HepG2 (cell line): ENCODE results near the gene CPT1A. TPM values are rescaled to one million over a fixed set of nuclear protein-coding genes. Genes with fewer than 3 reads are reported as not detected.

Experiments
- ATAC-seq: fragments of 200-7000 bp; cut with Tn5 transposase; 3 replicates; pipeline ENCODE4 v1.9.1; 2020; ENCODE audit warnings: mild to moderate bottlenecking, moderate library complexity
- BruUV-seq: library from RNA; stranded (reverse); fragments of 400-500 nt; replicated peaks from 2 replicates; lab custom pipeline; 2021; lab: Mats Ljungman, UMichigan
- CTCF ChIA-PET: fragments of 300-600 bp; formaldehyde crosslinking; extraction: SDS; loops from one replicate; lab custom pipeline; 2021; ENCODE audit warnings: low total read pairs, inconsistent platforms, low intra/inter-chr PET ratio; lab: Yijun Ruan, JAX
- POLR2A ChIA-PET: fragments of 350-600 bp; sonication (Branson Sonifier 250); formaldehyde crosslinking; loops from one replicate; lab custom pipeline; 2020; ENCODE audit warnings: antibody characterized with exemption, inconsistent platforms; lab: Yijun Ruan, JAX
- DNase-seq: peaks from one replicate; pipeline ENCODE4 v3.0.0-alpha.2; 2015; ENCODE audit warnings: low spot score
- FAIRE-seq: peaks from 3 replicates; lab custom pipeline; 2011; peaks lifted over from hg19 to GRCh38; lab: Jason Lieb, UNC
- H2AFZ ChIP-seq: one replicate; pipeline ENCODE4 v1.6.1; 2011; ENCODE audit warnings: low read length, inconsistent platforms
- H3K27ac ChIP-seq: fragments of 300-600 bp; 3 replicates; pipeline ENCODE4 v1.8.0; 2011; ENCODE audit warnings: mixed run types, mild to moderate bottlenecking, mixed read lengths, low read length, inconsistent platforms; ENCODE audit not compliant: insufficient read depth; ENCODE audit errors: extremely low read length
- H3K27me3 ChIP-seq, 2 experiments: fragments of 200-600 bp in 1 of 2; 2 replicates in 1 of 2; 3 replicates in 1 of 2; pipeline versions ENCODE4 v1.6.0 to v1.8.0; 2011; ENCODE audit warnings: low read length in 2 of 2, mild to moderate bottlenecking in 2 of 2, moderate library complexity in 2 of 2, inconsistent platforms in 1 of 2; ENCODE audit not compliant: insufficient read depth in 2 of 2, control insufficient read depth in 1 of 2
- H3K36me3 ChIP-seq, 2 experiments: fragments of 200-600 bp in 1 of 2; replicated peaks in 1 of 2; 2 replicates in 1 of 2; 3 replicates in 1 of 2; pipeline versions ENCODE4 v1.5.1 to v1.8.0; 2011; ENCODE audit warnings: low read length in 2 of 2, inconsistent platforms in 1 of 2; ENCODE audit not compliant: insufficient read depth in 2 of 2, control insufficient read depth in 1 of 2
- H3K4me1 ChIP-seq: 2 replicates; pipeline ENCODE4 v1.5.1; 2012; ENCODE audit warnings: low read length, inconsistent platforms; ENCODE audit not compliant: insufficient read depth
- H3K4me2 ChIP-seq: 2 replicates; pipeline ENCODE4 v1.6.0; 2011; ENCODE audit warnings: low read depth, low read length, inconsistent platforms
- H3K4me3 ChIP-seq, 3 experiments: fragments of 200-600 bp in 1 of 3; sonication (generic), shearing (Covaris generic) in 1 of 3; replicated peaks in 1 of 3; 2 replicates each; pipeline ENCODE4 v1.5.1; 2011 to 2016; ENCODE audit warnings: low read length in 3 of 3, inconsistent platforms in 2 of 3, low read depth in 2 of 3, mild to moderate bottlenecking in 2 of 3, control low read depth in 1 of 3, mixed read lengths in 1 of 3; ENCODE audit not compliant: insufficient read depth in 1 of 3
- H3K79me2 ChIP-seq: one replicate; pipeline ENCODE4 v1.6.1; 2011; ENCODE audit warnings: low read length, inconsistent platforms; ENCODE audit not compliant: insufficient read depth
- H3K9ac ChIP-seq: 2 replicates; pipeline ENCODE4 v1.6.0; 2011; ENCODE audit warnings: mild to moderate bottlenecking, low read depth, low read length, inconsistent platforms; ENCODE audit not compliant: insufficient read depth
- H3K9me3 ChIP-seq: 2 replicates; pipeline ENCODE4 v1.5.1; 2012; ENCODE audit warnings: mild to moderate bottlenecking, low read length
- H4K20me1 ChIP-seq: 2 replicates; pipeline ENCODE4 v1.6.0; 2011; ENCODE audit warnings: inconsistent platforms, mild to moderate bottlenecking, low read length, moderate library complexity; ENCODE audit not compliant: insufficient read depth
- ARID3A ChIP-seq: IDR thresholded peaks from 2 replicates; pipeline ENCODE4 v1.6.1; 2012; ENCODE audit warnings: low read depth, low read length, improper control_type of control experiment
- ATF7-NPFF ChIP-seq: sonication (generic); formaldehyde crosslinking; IDR thresholded peaks from 2 replicates; pipeline ENCODE4 v1.8.1; 2023; ENCODE audit warnings: mild to moderate bottlenecking, low read depth, missing genetic modification reagents, moderate library complexity
- EEA1 ChIP-seq: sonication (generic); formaldehyde crosslinking; IDR thresholded peaks from 2 replicates; pipeline ENCODE4 v1.5.1; 2020; ENCODE audit warnings: mild to moderate bottlenecking, missing genetic modification reagents, borderline replicate concordance
- HINFP ChIP-seq: sonication (generic); formaldehyde crosslinking; IDR thresholded peaks from 2 replicates; pipeline ENCODE4 v1.4.0; 2020; ENCODE audit warnings: low read depth, mild to moderate bottlenecking, missing genetic modification reagents
- MED8 ChIP-seq: sonication (generic); formaldehyde crosslinking; IDR thresholded peaks from 2 replicates; pipeline ENCODE4 v1.8.1; 2023; ENCODE audit warnings: mild to moderate bottlenecking, missing genetic modification reagents; ENCODE audit not compliant: insufficient replicate concordance
- MTA3 ChIP-seq: sonication (generic); formaldehyde crosslinking; IDR thresholded peaks from 2 replicates; pipeline ENCODE4 v1.4.0; 2020; ENCODE audit warnings: missing genetic modification reagents
- MYPOP ChIP-seq: sonication (generic); formaldehyde crosslinking; IDR thresholded peaks from 2 replicates; pipeline ENCODE4 v1.8.1; 2023; ENCODE audit warnings: mild to moderate bottlenecking, moderate library complexity, missing genetic modification reagents
- PATZ1 ChIP-seq: sonication (generic); formaldehyde crosslinking; IDR thresholded peaks from 2 replicates; pipeline ENCODE4 v1.4.0; 2020; ENCODE audit warnings: missing genetic modification reagents
- SIN3A ChIP-seq: IDR thresholded peaks from 2 replicates; pipeline ENCODE4 v1.6.1; 2011; ENCODE audit warnings: low read depth, mild to moderate bottlenecking, control low read depth, low read length, borderline replicate concordance
- TFDP2 ChIP-seq: sonication (generic); formaldehyde crosslinking; IDR thresholded peaks from 2 replicates; pipeline ENCODE4 v1.4.0; 2020; ENCODE audit warnings: missing genetic modification reagents
- ZFP36 ChIP-seq: fragments of 150-350 bp; IDR thresholded peaks from 2 replicates; pipeline ENCODE4 v1.6.1; 2018; ENCODE audit warnings: borderline replicate concordance, low read length, low read depth; ENCODE audit not compliant: partially characterized antibody
- ZNF281 ChIP-seq: sonication (generic); formaldehyde crosslinking; IDR thresholded peaks from 2 replicates; pipeline ENCODE4 v1.4.0; 2020; ENCODE audit warnings: missing genetic modification reagents, borderline replicate concordance
- ZNF451 ChIP-seq: sonication (generic); formaldehyde crosslinking; IDR thresholded peaks from 2 replicates; pipeline ENCODE4 v1.5.0; 2020; ENCODE audit warnings: mild to moderate bottlenecking, missing genetic modification reagents
- ZNF746 ChIP-seq: sonication (generic); formaldehyde crosslinking; IDR thresholded peaks from 2 replicates; pipeline ENCODE4 v1.8.0; 2022; ENCODE audit warnings: mild to moderate bottlenecking, missing genetic modification reagents
- WGBS: methylation state at CpG from one replicate; pipeline ENCODE4 v1.1.6; 2017; ENCODE audit warnings: low lambda C conversion rate; 5-methylcytosine and 5-hydroxymethylcytosine counted together
- in situ Hi-C: cut with HindIII; loops from 2 replicates; pipeline ENCODE4 v1.10.0; 2017; ENCODE audit warnings: low pct_unique_long_range_greater_than_20kb; ENCODE audit not compliant: extremely low pct_ligation_motif_present
- intact Hi-C: fragments of 100-400 bp; cut with micrococcal nuclease; formaldehyde crosslinking; loops from one replicate; pipeline ENCODE4 v1.10.0; 2022; ENCODE audit not compliant: unreplicated experiment
- polyA plus RNA-seq, 8 experiments: library from polyadenylated mRNA; depleted of rRNA in 3 of 8; stranded (reverse) in 7 of 8; unstranded in 1 of 8; fragments of >200 nt; fragmentation: Illumina TruSeq in 4 of 8; extraction: Trizol in 4 of 8; gene quantifications; 2 replicates each; pipeline versions ENCODE4 v1.2.1 to v1.2.3, GENCODE V29; 2011 to 2016; ENCODE audit warnings: low read depth in 4 of 8, missing spikeins in 1 of 8, mixed read lengths in 1 of 8; ENCODE audit not compliant: insufficient read depth in 1 of 8
- total RNA-seq, 5 experiments: library from RNA; depleted of rRNA; stranded (reverse); fragments of >200 nt; fragmentation: Illumina TruSeq; extraction: Trizol; gene quantifications; 2 replicates each; pipeline ENCODE4 v1.2.3, GENCODE V29; 2016; ENCODE audit warnings: low read depth in 1 of 5

The CPT1A gene
- total and polyA plus RNA-seq, 2 of the 13 experiments (the other 11 are each of a cell fraction or from before 2014, with no cell fraction given): 7.0 to 7.1 TPM

- in situ Hi-C loops: no loop called here
- ChIA-PET CTCF (no interaction called here), POLR2A (no interaction called here)
- Histone ChIP-seq H2AFZ (no peak overlapping the region), H3K9me3 (no peaks in the 10 kb centered on the region), H3K4me1 (no peaks in the 10 kb centered on the region), H3K79me2 (no peaks in the 10 kb centered on the region), H3K27me3 (no peaks in the 10 kb centered on the region), H4K20me1 (no peaks in the 10 kb centered on the region), H3K36me3 (peaks cover 0 to 4% of the 10 kb centered on the region in 2 experiments; a peak in 1 of 5 replicates), H3K9ac (no peak overlapping the region), H3K27ac (no peak overlapping the region), H3K4me2 (no peak overlapping the region), H3K4me3 (no peak overlapping the region)
- intact Hi-C loops: no loop called here
- ATAC-seq: no peak
- DNase-seq: no peak
- 98% methylated on average over 9 of the region's 26 CpGs for WGBS
- BruUV-seq: no TSS peak
- no peak for FAIRE-seq
- TF ChIP-seq ZNF281 (CRISPR knock-in tag) (no peak), TFDP2 (CRISPR knock-in tag) (no peak), SIN3A (no peak), MYPOP (CRISPR knock-in tag) (no peak), ZNF746 (CRISPR knock-in tag) (no peak), ARID3A (no peak), ATF7-NPFF (no peak), ZNF451 (CRISPR knock-in tag) (no peak), EEA1 (CRISPR knock-in tag) (no peak), MED8 (CRISPR knock-in tag) (no peak), ZFP36 (no peak), PATZ1 (CRISPR knock-in tag) (no peak), HINFP (CRISPR knock-in tag) (no peak), MTA3 (CRISPR knock-in tag) (no peak)
Measured at GRCh38 chr11:68782711-68783110, 59.0 kb downstream of the CPT1A start.
